SK-N-SH (cell line): Measurements from ENCODE around the gene SMCO2. TPM values are rescaled to one million over a fixed set of nuclear protein-coding genes. Genes with fewer than 3 reads are reported as not detected.

Source experiments
- CTCF ChIA-PET: fragments of 300-600, 350-600 bp; formaldehyde crosslinking; extraction: SDS; loops from one replicate; lab custom pipeline; 2021; lab: Yijun Ruan, JAX
- POLR2A ChIA-PET: fragments of 350-600 bp; sonication (Branson Sonifier 250); formaldehyde crosslinking; extraction: SDS; loops from one replicate; lab custom pipeline; 2020; ENCODE audit warnings: antibody characterized with exemption, inconsistent platforms; lab: Yijun Ruan, JAX
- DNase-seq: peaks from one replicate; pipeline ENCODE4 v3.0.0; 2012
- H2AFZ ChIP-seq: fragments of 200-600 bp; sonication (generic); 2 replicates; pipeline ENCODE4 v1.8.1; 2016; ENCODE audit warnings: antibody characterized with exemption, mild to moderate bottlenecking, low read depth
- H3F3A ChIP-seq: fragments of 200-600 bp; sonication (generic); replicated peaks from 2 replicates; pipeline ENCODE3; 2016; ENCODE audit warnings: antibody characterized with exemption, mild to moderate bottlenecking; ENCODE audit not compliant: insufficient read depth
- H3K27ac ChIP-seq, 2 experiments: fragments of 200-500 bp in 1 of 2; fragments of 200-600 bp in 1 of 2; sonication (Bioruptor generic) in 1 of 2; sonication (generic), shearing (Covaris generic) in 1 of 2; 2 replicates each; pipeline versions ENCODE4 v1.5.1 to v1.6.1; 2014 to 2016; ENCODE audit warnings: low read depth in 2 of 2, inconsistent platforms in 1 of 2, low read length in 1 of 2, mild to moderate bottlenecking in 1 of 2, mixed read lengths in 1 of 2
- H3K27me3 ChIP-seq: fragments of 200-600 bp; sonication (generic), shearing (Covaris generic); 2 replicates; pipeline ENCODE4 v1.6.1; 2016; ENCODE audit warnings: mixed run types; ENCODE audit not compliant: insufficient read depth
- H3K36me3 ChIP-seq, 2 experiments: fragments of 200-500 bp in 1 of 2; fragments of 200-600 bp in 1 of 2; sonication (Bioruptor generic) in 1 of 2; sonication (generic) in 1 of 2; replicated peaks in 1 of 2; 2 replicates each; pipeline versions ENCODE3 to v1.5.1; 2014 to 2016; ENCODE audit warnings: low read length in 1 of 2, mild to moderate bottlenecking in 1 of 2; ENCODE audit not compliant: insufficient read depth in 2 of 2, control insufficient read depth in 1 of 2
- H3K4me1 ChIP-seq, 2 experiments: fragments of 200-500 bp in 1 of 2; fragments of 200-600 bp in 1 of 2; sonication (Bioruptor generic) in 1 of 2; sonication (generic), shearing (Covaris generic) in 1 of 2; 2 replicates each; pipeline versions ENCODE4 v1.5.1 to v1.6.1; 2014 to 2016; ENCODE audit warnings: low read depth in 1 of 2, low read length in 1 of 2, mixed run types in 1 of 2; ENCODE audit not compliant: insufficient read depth in 2 of 2, control insufficient read depth in 1 of 2
- H3K4me2 ChIP-seq: fragments of 200-600 bp; sonication (generic), shearing (Covaris generic); 2 replicates; pipeline ENCODE4 v1.6.1; 2017; ENCODE audit warnings: mixed run types
- H3K4me3 ChIP-seq, 2 experiments: fragments of 200-500 bp in 1 of 2; fragments of 200-600 bp in 1 of 2; sonication (Bioruptor generic) in 1 of 2; sonication (generic), shearing (Covaris generic) in 1 of 2; 2 replicates each; pipeline versions ENCODE4 v1.5.1 to v1.8.1; 2014 to 2016; ENCODE audit warnings: low read depth in 2 of 2, inconsistent platforms in 1 of 2, low read length in 1 of 2, mild to moderate bottlenecking in 1 of 2, mixed read lengths in 1 of 2, moderate library complexity in 1 of 2
- H3K79me2 ChIP-seq: fragments of 200-600 bp; sonication (generic); 2 replicates; pipeline ENCODE4 v1.8.1; 2017; ENCODE audit warnings: mild to moderate bottlenecking; ENCODE audit not compliant: insufficient read depth
- H3K9ac ChIP-seq: fragments of 200-600 bp; sonication (generic); 2 replicates; pipeline ENCODE4 v1.6.1; 2017; ENCODE audit warnings: mixed run types
- H3K9me2 ChIP-seq: fragments of 200-600 bp; sonication (generic); 2 replicates; pipeline ENCODE4 v1.6.1; 2017; ENCODE audit warnings: mixed run types
- H3K9me3 ChIP-seq: fragments of 200-600 bp; sonication (generic); 2 replicates; pipeline ENCODE4 v1.6.1; 2017; ENCODE audit warnings: mixed run types, mild to moderate bottlenecking, moderate library complexity
- H4K20me1 ChIP-seq: fragments of 200-600 bp; sonication (generic); 2 replicates; pipeline ENCODE4 v1.6.1; 2017; ENCODE audit warnings: mild to moderate bottlenecking, mixed run types; ENCODE audit not compliant: insufficient read depth
- ELF1 ChIP-seq: IDR thresholded peaks from 2 replicates; pipeline ENCODE4 v1.4.0; 2012
- FOXJ3 ChIP-seq: sonication (generic); formaldehyde crosslinking; IDR thresholded peaks from 2 replicates; pipeline ENCODE4 v1.5.1; 2020; ENCODE audit warnings: mild to moderate bottlenecking, missing genetic modification reagents
- MXI1 ChIP-seq: IDR thresholded peaks from 2 replicates; pipeline ENCODE4 v1.6.1; 2012; ENCODE audit warnings: mild to moderate bottlenecking, low read depth, low read length, improper control_type of control experiment
- RAD21 ChIP-seq: IDR thresholded peaks from 2 replicates; pipeline ENCODE4 v1.6.1; 2012; ENCODE audit warnings: mild to moderate bottlenecking, low read length
- RCOR1 ChIP-seq: fragments of 150-350 bp; IDR thresholded peaks from 2 replicates; pipeline ENCODE4 v1.6.1; 2017; ENCODE audit warnings: antibody characterized with exemption, low read length
- SIN3A ChIP-seq: IDR thresholded peaks from 2 replicates; pipeline ENCODE4 v1.6.1; 2012; ENCODE audit warnings: low read depth, mild to moderate bottlenecking, low read length, moderate library complexity, borderline replicate concordance
- SMC3 ChIP-seq: IDR thresholded peaks from 2 replicates; pipeline ENCODE4 v1.6.1; 2012; ENCODE audit warnings: low read depth, low read length, improper control_type of control experiment
- YY1 ChIP-seq: IDR thresholded peaks from 2 replicates; pipeline ENCODE4 v1.4.0; 2012; ENCODE audit warnings: low read depth, mild to moderate bottlenecking
- WGBS: methylation state at CpG from one replicate; pipeline ENCODE4 v1.1.6; 2017; ENCODE audit warnings: low lambda C conversion rate; 5-methylcytosine and 5-hydroxymethylcytosine counted together
- polyA plus RNA-seq, 3 experiments: library from polyadenylated mRNA; depleted of rRNA; stranded (reverse); fragments of >200 nt; gene quantifications; 2 replicates each; pipeline ENCODE4 v1.2.3, GENCODE V29; 2012
- TF ChIP-seq, protein P1 (sequence below): IDR thresholded peaks from 2 replicates; pipeline ENCODE4 v1.4.0; 2012; ENCODE audit warnings: low read depth, borderline replicate concordance
- TF ChIP-seq, protein P2 (sequence below): IDR thresholded peaks from 2 replicates; pipeline ENCODE4; 2012
- TF ChIP-seq, protein P3 (sequence below): IDR thresholded peaks from 2 replicates; pipeline ENCODE4 v1.6.1; 2012; ENCODE audit warnings: mild to moderate bottlenecking, low read depth, low read length, moderate library complexity

The SMCO2 gene
- polyA plus RNA-seq, 1 of the 3 experiments (the other 2 are of a cell fraction) = 0.21 TPM

DNA sequence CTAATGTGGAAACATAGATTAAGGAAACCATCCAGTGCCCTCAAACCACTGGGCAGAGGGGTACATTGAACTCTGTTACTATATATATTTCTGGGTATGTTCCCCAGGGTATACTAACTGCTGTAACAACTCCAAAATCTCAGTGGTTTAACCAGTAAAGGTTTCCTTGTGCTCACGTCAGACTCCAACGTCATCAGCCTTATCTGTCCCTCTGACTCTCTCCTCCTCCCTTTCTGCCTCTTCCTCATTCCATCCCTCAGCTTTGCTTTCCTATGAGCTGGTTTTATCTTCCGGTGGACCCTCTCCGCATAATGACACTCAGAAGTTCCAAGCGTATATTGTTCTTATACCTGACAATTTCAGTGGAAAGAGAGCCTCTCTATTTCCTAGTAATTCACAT is 21.2 kb upstream of the SMCO2 start (continued):
- TF ChIP-seq SIN3A (no peak), SMC3 (no peak), MXI1 (no peak)
- TF ChIP-seq, protein P1, sequence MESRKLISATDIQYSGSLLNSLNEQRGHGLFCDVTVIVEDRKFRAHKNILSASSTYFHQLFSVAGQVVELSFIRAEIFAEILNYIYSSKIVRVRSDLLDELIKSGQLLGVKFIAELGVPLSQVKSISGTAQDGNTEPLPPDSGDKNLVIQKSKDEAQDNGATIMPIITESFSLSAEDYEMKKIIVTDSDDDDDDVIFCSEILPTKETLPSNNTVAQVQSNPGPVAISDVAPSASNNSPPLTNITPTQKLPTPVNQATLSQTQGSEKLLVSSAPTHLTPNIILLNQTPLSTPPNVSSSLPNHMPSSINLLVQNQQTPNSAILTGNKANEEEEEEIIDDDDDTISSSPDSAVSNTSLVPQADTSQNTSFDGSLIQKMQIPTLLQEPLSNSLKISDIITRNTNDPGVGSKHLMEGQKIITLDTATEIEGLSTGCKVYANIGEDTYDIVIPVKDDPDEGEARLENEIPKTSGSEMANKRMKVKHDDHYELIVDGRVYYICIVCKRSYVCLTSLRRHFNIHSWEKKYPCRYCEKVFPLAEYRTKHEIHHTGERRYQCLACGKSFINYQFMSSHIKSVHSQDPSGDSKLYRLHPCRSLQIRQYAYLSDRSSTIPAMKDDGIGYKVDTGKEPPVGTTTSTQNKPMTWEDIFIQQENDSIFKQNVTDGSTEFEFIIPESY = no peak
- TF ChIP-seq, protein P2, sequence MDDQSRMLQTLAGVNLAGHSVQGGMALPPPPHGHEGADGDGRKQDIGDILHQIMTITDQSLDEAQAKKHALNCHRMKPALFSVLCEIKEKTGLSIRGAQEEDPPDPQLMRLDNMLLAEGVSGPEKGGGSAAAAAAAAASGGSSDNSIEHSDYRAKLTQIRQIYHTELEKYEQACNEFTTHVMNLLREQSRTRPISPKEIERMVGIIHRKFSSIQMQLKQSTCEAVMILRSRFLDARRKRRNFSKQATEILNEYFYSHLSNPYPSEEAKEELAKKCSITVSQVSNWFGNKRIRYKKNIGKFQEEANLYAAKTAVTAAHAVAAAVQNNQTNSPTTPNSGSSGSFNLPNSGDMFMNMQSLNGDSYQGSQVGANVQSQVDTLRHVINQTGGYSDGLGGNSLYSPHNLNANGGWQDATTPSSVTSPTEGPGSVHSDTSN = no peak

DNA sequence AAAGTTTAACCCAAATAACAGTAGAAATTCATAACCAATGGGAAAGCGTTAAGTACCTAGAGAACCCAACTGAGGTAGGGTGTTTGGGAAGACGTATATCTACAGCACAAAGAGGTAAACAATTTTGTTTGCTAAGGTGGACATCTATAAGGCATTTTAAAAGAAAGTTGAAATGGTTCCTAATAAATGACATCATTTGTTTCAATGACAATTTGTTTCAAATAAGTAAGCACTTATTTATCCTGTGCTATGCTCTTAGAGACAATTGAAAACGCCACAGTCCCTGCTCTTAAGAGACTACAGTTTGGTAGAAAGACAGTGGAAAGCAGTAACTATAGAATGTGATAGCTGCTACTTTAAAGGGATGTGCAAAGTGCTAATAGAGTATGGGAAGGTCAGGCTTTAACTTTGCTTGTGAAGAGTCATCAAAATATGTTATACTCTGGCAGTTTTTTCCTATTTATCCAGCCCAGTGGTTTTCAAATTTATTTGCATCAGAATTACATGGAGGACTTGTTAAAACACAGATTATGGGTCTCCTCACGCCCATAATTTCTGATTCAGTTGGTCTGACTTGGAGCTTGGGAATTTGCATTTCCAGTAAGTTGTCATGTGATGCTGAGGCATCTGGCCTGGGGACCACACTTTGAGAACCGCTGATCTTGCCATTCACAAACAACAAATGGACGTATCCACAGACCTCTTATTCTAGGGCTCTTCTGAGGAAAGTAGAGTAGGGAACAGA is 19.6 kb upstream of the SMCO2 start:
- Histone ChIP-seq H3K4me3 (no peak overlapping the region), H4K20me1 (no peaks in the 10 kb centered on the region), H3K27me3 (no peaks in the 10 kb centered on the region), H2AFZ (no peak overlapping the region), H3K9me3 (no peaks in the 10 kb centered on the region), H3F3A (peaks cover 7% of the 10 kb centered on the region), H3K27ac (no peak overlapping the region), H3K4me2 (no peak overlapping the region), H3K36me3 (no peaks in the 10 kb centered on the region), H3K4me1 (no peaks in the 10 kb centered on the region; a peak in 1 of 4 replicates)
- no peak for DNase-seq
- no peak for TF ChIP-seq RCOR1
- no peak for TF ChIP-seq SIN3A
- TF ChIP-seq ELF1 = no peak
- TF ChIP-seq, all 33 proteins: peak for 0
- Histone ChIP-seq H3K79me2 (no peaks in the 10 kb centered on the region), H3K9ac (no peak overlapping the region), H3K9me2 (no peaks in the 10 kb centered on the region)
- ChIA-PET CTCF (interaction anchor here (0.8 to 2.6 kb wide), 3 partner anchors 8 to 276 kb away, joined by 3 to 18 read pairs (median 3); no protein-coding TSS in a partner anchor), POLR2A (no interaction called here)
- WGBS = 86% methylated on average over 6 of the region's 6 CpGs

DNA sequence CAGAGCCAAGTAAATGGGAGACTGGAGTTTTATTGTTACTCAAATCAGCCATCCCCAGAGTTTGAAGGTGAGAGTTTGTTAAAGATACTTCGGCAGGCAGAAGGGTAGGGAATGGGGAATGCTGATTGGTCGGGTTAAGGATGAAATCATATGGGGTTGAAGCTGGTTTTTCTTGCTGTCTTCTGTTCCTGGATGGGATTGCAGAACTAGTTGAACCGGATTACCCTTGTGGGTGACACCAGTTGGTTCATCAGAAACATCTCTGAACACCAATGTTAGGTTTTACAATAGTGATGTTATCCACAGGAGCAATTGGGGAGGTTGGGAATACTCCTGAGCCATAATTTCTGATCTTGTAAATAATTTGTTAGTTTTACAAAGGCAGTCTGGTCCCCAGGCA is 18.7 kb upstream of the SMCO2 start:
- Histone ChIP-seq H3K4me1 (no peaks in the 10 kb centered on the region; a peak in 1 of 4 replicates), H3K4me3 (no peak overlapping the region), H3K27me3 (no peaks in the 10 kb centered on the region), H2AFZ (no peak overlapping the region), H3K9me2 (no peaks in the 10 kb centered on the region), H3K79me2 (no peaks in the 10 kb centered on the region), H3K36me3 (no peaks in the 10 kb centered on the region), H4K20me1 (no peaks in the 10 kb centered on the region), H3K27ac (no peak overlapping the region), H3K9ac (no peak overlapping the region), H3F3A (peaks cover 14% of the 10 kb centered on the region), H3K9me3 (no peaks in the 10 kb centered on the region), H3K4me2 (no peak overlapping the region)
- 81% methylated on average over 3 of the region's 3 CpGs for WGBS
- DNase-seq = no peak
- TF ChIP-seq FOXJ3 (CRISPR knock-in tag) (no peak), MXI1 (no peak), YY1 (no peak), RAD21 (no peak)
- TF ChIP-seq, protein P3, sequence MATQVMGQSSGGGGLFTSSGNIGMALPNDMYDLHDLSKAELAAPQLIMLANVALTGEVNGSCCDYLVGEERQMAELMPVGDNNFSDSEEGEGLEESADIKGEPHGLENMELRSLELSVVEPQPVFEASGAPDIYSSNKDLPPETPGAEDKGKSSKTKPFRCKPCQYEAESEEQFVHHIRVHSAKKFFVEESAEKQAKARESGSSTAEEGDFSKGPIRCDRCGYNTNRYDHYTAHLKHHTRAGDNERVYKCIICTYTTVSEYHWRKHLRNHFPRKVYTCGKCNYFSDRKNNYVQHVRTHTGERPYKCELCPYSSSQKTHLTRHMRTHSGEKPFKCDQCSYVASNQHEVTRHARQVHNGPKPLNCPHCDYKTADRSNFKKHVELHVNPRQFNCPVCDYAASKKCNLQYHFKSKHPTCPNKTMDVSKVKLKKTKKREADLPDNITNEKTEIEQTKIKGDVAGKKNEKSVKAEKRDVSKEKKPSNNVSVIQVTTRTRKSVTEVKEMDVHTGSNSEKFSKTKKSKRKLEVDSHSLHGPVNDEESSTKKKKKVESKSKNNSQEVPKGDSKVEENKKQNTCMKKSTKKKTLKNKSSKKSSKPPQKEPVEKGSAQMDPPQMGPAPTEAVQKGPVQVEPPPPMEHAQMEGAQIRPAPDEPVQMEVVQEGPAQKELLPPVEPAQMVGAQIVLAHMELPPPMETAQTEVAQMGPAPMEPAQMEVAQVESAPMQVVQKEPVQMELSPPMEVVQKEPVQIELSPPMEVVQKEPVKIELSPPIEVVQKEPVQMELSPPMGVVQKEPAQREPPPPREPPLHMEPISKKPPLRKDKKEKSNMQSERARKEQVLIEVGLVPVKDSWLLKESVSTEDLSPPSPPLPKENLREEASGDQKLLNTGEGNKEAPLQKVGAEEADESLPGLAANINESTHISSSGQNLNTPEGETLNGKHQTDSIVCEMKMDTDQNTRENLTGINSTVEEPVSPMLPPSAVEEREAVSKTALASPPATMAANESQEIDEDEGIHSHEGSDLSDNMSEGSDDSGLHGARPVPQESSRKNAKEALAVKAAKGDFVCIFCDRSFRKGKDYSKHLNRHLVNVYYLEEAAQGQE = no peak
- ChIA-PET CTCF (no interaction called here), POLR2A (no interaction called here)
